Right renal cortex interstitium (tissue), 3 donors: Measurements from ENCODE around the gene TLCD2. TPM values are rescaled to one million over a fixed set of nuclear protein-coding genes. Genes with fewer than 3 reads are reported as not detected.
A peak's percentile ranks its signal among the peaks of the same experiment; 100 is the strongest.
"Not testable (repeated sequence)": the region's sequence is repeated elsewhere in the genome, so short reads cannot be mapped to it uniquely, and the experiment has no call there.

Experiments
- DNase-seq, 3 donors: peaks; one replicate each; pipeline ENCODE4 v3.0.0-alpha.2; 2013; ENCODE audit warnings: low read depth in 3 of 3, low spot score in 2 of 3
- polyA plus RNA-seq, 3 donors: library from polyadenylated mRNA; unstranded; fragments of 120-200 nt; gene quantifications; one replicate each; pipeline ENCODE4 v1.2.1, GENCODE V29; 2013; ENCODE audit not compliant: insufficient read length in 3 of 3

TLCD2 gene
- polyA plus RNA-seq, 3 donors = 5.6 to 6.2 (median 5.9) TPM

DNA sequence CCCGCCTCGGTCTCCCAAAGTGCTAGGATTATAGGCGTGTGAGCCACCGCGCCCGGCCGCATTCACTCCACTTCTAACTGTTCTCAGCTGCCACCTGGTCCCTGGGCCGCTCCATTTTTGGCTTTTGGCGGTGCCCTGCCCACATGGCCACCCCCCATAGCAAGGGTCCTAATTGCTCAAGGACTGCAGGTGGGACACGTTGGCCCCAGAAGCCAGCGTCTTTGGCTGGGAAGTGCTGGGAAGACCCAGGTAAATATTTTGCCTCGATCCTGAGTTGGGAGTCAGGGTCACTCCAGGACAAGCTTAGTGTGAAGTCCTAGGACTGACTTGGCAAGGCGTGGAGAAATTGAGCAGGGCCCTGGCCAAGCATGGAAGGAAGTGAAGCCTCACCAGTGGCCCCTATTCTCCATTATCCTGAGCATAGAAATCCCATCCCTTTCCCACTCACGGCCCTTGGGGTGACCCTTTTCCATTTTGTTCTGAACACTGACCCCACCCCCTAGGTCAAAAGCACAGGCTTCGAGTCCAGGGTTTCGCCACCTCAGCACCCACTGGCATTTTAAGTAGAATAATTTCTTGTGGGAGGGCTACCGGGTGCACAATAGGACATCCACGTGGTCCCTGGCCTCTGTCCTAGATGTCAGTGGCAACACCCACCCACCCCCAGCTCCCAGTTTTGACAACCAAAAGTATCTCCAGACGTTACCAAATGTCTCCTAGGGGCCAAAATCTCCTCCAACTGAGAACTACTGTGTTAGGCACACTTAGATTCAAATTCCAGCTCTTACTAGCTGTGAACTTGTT lies 8.4 kb upstream of the TLCD2 start:
- no peak for DNase-seq

DNA sequence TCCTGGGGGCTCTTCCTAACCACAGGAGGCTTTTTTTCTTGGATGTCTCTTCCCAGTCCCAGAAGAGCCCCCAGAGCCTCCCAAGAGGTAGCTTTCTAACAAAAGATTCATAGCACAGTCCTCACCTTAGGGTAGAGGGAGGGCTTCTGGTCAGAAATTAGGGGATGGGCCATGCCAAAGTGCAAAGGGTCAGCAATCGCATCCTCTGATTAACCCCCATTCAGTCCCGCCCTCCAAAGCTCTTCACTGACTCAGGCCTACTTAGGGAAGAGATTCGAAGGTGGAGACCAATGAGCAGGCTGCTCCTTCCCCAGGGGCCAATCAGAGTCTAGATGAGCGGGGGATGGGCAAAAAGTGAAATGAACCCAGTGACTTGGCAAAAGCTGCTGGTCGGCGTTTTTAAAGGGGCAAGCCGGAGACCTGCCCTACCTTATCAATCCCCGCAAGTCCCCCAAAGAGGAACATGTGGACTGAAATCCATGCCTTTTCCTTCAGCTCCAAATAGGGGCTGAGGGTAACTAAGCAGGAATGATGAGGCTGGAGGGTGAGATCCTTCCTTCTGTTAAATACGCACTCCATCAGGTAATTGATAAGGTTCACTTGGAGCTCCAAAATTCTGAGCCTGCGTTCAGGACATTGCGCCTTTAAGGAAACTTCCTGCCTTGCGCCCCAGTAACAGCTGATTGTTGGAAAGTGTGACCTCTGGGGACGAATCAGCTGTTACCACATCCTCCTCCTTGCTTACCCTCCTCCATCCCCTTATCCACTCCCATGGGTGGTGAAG lies 6.9 kb upstream of the TLCD2 start:
- peak; percentile 90 to 93 (median 92) for DNase-seq

DNA sequence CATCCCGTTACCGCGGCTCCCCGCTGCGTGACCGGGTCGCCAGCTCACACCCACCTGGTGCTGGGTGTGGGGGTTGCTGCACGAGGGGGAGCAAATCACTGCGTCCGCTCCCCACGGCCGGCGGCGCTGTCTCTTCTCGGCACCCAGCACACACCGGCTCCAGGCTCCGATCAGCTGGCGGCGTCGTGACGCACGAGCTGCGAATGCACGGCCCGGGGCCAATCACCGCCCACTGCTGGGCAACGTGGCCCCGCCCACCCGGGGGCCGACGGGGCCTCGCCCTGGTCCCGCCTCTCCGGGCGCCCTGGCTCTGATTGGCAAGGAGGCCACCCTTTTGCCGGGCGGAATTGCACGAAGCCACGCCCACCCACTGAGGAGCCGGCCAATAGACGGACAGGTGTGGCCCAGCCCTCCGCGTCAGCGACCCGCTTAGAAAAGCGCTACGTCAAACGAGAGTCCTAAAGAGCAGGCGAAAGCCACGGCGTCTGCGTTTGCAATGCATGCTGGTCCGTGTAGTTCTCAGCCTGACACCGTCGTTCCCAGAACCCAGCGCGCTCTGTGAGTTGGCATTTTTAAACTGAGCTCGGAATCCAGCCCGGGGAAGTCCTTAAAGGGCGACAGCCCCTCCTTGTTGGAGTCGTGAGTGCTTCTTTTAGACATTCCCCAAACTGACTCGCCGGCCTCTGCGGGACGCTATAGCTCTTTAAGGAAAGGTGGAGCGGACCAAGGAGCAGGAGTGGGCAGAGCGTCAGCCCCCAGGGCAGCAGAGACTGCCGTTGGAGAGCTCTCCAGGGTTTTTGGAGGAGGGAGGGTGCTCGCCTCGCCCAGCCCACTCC lies 6.1 kb upstream of the TLCD2 start:
- DNase-seq = peak; percentile 98 to 99 (median 98)

DNA sequence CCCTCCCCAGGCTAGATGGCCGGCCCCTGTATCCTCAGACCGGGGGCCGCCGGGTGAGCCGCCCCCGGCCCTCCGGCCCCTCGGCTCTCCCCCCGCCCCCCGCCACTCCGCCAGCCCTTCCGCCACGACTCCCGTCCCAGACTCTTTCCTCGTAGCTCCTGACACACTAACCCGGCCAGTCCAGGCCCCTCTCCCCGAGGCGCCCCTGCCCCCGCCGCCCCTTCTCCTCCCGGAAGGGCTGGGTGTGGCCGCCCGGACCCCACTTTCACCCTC lies 5.6 kb upstream of the TLCD2 start:
- no peak for DNase-seq

DNA sequence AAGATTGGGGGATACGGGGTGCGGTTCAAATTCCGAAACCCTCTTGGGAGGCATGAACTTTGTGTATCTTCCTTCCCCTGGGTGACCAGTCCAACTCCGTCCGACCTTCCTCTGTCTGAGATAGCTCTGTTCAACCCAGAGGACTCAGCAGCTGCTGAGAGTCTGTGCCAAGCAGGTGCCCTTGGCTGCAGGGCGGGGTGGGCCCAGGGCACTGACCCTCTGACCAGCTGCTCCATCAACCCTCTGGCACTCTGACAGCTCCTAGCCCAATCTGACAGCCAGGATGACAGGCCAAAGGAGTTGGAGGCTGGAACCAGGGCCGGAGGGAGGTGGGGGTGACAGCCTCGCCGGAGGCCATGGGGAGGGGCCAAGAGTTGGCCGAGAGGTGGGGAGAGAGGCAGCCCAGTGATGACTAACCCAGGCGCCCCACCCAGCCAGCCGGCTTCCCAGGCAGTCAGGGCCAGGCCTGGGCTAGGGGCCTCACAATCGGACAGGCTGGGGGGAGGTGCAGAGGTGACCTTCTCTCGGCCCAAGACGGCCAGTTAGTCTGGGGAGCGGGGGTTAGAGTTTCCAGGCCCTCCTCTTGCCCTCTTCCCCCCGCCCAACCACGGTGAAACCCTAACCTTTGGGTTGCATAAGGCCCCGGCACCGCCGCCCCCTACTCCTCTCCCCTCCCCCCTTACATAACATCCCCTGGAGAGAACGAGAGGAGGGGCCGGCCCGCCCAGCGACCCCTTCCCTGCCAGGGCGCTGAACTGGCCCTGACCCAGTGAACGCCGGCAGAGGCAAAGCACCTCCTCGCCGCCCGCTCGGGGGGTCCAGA lies 5.0 kb upstream of the TLCD2 start:
- no peak for DNase-seq

DNA sequence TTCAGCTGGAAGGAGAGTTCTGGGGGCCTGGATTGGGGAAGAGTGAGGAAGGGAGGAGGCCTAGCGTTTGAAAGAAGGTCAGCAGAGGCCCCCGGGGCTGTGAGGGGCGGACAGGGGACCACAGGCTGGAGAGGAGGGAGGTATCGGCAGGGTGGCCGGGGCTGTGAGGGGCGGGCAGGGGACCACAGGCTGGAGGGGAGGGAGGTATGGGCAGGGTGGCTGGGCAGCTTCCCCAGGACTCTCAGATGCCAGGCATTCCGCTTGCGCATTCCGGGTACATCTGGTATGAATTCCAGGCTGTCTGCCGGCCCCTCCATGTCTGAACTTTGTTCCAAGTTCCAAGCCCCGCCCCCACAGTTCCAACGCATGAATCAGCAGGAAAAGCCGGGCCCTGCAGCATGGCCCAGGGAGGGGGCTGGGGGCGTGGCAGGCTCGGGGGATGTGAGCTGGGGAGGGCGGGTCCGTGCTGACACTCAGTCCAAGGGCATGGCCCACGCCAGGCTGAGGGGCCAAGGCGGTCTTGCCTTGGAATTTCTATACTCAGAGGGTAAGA lies 4.3 kb upstream of the TLCD2 start:
- peak in 2 of 3 donors; percentile 85 to 87 for DNase-seq

DNA sequence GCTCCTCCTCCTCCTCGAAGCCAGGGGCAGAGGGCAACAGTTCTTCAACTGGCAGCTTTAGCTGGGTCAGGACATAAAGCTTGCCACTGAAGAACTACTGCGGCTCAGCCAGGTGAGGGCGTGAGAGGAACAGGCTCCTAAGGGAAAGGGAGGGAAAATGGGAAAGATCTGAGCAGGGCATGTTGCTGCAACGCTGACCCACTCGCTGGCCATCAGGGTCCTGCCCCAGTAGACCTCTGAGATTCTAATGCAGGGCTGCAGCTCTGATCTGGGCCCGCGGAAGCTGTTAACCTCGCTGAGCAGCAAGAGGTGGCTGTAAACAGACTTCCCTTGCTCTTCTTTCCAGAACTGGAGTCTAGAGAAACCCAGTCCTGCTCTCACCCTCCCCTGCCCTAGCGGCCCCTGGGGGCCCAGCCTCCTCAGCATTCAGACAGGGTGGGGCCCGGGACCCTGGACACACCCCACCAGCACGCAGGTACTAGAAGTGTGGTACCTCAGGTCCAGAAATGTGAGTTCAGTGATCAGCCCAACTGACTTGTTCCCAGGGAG lies 3.8 kb upstream of the TLCD2 start:
- DNase-seq = no peak

DNA sequence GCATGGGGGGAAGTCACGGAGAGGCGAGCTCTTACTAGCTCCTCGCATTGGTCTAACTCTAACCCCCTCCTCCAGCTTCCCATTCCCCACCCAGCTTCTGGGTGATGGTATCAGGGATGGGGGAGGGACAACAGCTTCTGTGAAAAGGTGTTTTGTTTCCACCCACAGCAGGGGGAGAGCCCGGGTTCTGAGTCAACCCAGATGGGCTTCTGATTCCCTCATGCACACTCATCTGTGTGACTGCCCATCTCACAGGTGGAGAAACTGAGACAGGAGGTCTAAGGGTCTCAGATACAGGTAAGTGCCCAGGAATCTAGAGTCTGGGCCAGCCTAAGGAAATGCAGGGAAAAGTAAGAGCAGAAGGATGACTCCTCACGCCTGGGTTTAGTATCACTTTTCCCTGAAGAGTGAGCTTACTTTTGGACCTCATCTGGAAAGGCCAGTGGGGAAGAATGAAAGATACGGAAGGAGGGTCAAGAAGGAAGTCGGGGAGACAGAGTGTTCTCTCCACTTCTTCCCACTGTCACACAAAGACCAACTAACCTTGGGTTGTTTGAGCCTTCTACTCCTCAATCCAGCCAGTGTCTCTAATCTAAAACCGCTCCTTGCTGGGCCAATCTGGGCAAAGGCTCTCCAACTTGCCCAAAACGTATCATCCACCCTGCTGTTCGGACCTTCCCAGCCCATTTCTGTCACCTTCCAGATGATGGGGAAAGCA lies 3.1 kb upstream of the TLCD2 start:
- no peak for DNase-seq

DNA sequence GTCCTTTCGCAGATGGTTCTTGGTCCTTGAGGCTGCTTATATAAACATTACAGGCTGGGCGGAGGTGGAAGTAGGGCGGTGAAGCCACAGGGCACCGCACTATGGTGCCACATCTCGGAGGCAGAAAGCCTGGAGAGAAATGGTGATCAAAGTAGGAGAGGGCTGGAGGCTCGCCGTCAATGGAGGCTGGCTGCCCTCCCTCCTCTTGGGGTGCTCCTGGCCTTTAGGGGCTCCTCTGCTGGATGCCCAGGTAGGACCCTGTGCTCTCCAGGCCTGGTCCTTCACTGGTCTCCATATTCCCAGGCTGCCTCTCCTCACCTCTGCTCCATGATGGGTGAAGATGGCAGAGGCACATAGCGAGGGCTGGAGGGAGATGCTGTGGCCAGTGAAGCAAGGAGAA lies 2.1 kb upstream of the TLCD2 start:
- no peak for DNase-seq

DNA sequence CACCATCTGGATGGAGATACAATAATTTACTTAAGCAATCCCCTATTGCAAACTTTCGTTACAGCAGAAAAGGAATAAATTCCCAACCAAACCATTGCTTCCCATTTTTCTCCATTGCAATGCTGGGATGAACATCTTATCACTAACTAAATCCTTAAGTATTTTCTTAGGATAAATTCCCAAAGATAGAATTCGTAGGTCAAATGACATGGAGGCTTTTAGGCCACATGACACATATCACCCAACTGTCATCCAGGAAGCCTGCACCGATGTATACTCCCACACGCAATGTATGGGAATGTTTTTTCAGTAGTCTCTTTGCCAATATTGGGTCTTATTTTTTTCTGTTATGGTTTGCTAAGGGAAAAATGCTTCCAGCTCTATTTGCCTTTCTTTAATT lies 1.6 kb upstream of the TLCD2 start:
- no peak for DNase-seq

DNA sequence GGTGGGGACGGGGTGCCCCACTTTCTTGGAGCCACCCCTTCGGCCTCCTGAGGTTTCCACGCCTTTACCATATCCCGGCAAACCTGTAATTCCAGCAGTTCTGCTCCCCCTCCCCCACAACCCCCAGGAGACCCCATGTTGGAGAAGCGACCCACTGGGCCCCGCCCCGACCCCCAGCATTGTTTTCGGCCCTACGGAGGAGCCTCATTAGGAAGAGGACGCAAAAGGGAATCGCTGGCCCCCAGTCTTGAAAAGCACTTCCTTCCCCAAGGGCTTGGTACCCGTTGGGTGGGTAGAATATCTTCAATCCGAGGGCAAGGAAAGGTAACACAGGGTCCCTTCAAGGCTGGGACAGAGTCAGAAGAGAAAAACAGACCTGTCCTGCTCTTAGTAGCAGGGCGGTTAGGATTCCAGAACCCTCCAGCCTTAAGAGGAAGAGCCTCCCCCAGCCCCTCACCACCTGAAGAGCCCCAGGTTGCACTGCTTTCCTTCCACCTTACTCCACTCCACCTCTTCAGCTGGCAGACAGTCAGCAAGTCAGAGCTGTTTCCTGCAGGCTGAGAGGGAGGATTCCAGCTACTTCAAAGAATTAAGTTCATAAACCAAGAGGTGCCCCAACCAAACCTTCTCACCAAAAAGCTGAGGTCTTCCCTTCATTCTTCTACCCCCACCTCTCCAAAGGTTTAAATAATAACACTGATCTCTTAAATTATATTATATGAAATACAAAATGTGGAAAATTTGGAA lies 803 bp upstream of the TLCD2 start:
- DNase-seq = no peak

DNA sequence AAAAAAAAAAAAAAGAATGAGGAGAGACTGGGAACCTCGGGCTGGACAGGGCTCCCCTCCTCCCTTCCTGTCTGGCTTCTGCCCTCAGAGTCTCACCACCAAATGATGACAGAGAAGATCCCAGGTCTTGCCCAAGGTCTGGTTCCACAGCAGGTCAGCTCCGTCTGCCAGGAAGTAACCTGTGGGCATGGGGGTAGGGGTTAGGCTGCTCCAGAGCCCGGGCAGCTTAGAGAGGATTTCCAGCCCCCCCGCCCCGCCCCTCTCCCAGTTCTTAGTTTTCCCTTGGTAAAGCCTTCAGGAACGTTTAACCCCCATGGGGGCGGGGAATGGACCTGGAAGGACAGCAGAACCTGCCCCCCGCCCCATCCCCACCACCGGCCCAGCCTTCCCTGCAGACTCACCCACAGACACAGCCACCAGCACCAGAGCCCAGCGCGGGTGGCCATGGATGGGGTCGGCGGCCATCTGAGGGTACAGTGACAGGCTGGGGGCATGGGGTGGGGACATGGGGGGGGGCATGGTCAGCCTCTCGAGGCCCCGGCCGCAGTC lies 700 bp downstream of the TLCD2 start:
- DNase-seq = no peak

DNA sequence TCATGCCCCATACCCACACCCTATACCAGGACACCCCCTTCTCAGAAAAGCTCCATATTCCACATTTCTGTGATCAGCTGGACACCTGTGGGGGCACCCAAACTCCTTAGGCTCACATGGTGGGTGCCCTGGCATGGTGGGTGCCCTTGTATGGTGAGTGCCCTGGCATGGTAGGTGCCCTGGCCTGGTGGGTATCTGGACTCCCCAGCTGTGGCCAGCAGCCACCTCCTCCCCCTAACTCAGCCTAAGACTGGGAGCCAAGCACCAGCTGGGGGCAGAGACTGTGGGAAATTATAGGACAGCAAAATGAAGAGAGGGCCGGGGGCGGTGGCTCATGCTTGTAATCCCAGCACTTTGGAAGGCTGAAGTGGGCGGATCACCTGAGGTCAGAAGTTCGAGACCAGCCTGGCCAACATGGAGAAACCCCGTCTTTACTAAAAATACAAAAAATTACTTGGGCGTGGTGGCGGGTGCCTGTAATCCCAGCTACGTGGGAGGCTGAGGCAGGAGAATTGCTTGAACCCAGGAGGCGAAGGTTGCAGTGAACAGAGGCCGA lies 1.3 kb downstream of the TLCD2 start:
- DNase-seq = not testable (repeated sequence)

DNA sequence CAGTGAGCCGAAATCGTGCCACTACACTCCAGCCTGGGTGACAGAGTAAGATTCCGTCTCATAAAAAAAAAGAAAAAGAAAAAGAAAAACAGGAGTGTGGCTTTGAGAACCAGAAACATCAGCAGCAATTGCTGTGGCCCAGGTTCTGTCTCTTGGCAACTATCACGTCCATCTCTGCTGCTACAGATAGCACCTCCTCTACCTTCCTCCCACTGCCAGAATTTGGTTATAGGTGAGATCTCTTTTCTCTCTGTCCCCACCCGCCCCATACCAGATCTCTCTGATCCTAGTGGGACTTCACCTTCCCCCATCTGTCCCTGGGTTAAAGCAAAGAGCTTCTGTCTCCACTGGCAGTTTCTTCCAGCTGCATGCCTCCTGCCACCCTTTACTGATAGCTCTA lies 3.1 kb downstream of the TLCD2 start:
- no peak for DNase-seq

DNA sequence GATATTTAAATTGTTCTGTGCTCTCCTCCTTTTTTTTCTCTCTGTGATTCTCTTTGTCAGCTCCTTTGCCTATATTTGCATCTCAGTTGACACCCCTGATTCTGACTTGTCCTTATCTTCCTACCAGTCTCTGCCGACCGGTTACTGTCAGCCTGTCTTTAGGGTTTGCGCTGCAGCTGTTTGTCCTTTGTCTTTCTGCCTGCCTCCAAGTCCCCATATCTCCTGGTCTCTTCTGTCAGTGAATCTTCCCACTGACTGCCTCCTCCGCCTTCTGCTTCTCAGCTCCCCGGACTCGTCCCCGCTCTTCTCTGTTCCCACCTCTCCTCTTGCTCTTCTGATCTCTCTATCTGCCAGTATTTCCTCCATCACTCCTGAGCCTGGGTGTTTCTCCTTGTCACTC lies 5.2 kb downstream of the TLCD2 start:
- no peak for DNase-seq

DNA sequence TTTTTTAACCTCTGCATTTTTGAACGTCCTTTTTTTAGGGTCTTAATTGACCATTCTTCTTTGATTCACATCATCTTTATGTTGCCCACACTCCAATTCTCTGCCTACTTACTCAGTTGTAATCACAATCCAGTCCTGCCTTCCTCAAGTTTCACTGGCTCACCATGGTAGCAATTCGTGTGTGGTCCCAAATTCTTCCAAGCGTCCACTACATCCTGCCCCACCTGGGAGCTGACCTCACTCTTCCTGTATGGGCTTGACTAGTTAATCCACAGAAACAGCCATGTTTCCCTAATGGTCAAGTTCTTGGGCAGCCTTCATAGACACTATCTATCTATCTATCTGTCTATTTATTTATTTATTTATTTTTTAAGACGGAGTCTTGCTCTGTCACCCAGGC lies 7.1 kb downstream of the TLCD2 start:
- DNase-seq = no peak

DNA sequence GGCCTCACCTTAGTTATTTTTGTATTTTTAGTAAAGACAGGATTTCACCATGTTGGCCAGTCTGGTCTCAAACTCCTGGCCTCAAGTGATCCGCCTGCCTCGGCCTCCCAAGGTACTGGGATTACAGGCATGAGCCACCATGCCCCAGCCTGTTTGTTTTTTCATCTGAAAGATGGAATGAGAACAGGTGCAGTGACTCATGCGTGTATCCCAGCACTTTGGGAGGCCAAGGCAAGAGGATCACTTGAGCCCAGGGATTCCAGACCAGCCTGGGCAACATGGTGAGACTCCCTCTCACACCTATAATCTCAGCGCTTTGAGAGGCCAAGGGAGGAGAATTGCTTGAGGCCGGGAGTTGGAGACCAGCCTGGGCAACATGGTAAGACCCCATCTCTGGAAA lies 10.3 kb downstream of the TLCD2 start:
- DNase-seq = not testable (repeated sequence)

DNA sequence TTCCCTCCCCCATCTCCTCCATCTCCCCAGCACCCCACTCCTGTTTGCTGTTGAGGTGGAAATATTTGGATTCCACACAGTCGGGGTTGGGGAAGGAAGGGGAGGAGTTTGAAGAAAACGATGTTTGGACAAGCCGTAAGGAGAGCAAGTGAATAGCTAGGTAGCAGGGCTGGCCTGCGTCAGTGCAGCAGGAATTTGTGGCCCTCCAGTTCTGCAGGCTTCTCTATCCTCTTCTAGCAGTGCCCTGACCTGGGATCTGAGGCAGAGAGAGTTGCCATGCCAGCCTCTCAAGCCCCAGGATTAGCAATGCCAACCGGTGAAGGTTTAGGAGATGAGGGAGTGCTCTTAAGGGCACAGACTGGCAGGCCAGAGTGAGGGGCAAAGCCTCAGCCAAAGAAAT lies 12.5 kb downstream of the TLCD2 start:
- no peak for DNase-seq
